K562 (cell line): ENCODE data around the gene PLEKHM3. TPM values are rescaled to one million over a fixed set of nuclear protein-coding genes. Genes with fewer than 3 reads are reported as not detected.

Experiments
- ATAC-seq: fragments of 200-7000 bp; cut with Tn5 transposase; 3 replicates; pipeline ENCODE4 v1.9.1; 2020; ENCODE audit warnings: moderate library complexity
- BruUV-seq: library from RNA; stranded (reverse); fragments of 400-500 nt; replicated peaks from 2 replicates; lab custom pipeline; 2021; lab: Mats Ljungman, UMichigan
- CTCF ChIA-PET: fragments of 300-600 bp; formaldehyde crosslinking; extraction: SDS; loops from one replicate; lab custom pipeline; 2021; ENCODE audit warnings: low intra/inter-chr PET ratio; lab: Yijun Ruan, JAX
- POLR2A ChIA-PET: fragments of 300-600, 350-650 bp; sonication (Branson Sonifier 250); formaldehyde crosslinking; extraction: SDS; loops from one replicate; lab custom pipeline; 2021; ENCODE audit warnings: antibody characterized with exemption, inconsistent platforms; lab: Yijun Ruan, JAX
- DNase-seq, 4 experiments: peaks; one replicate each; pipeline versions ENCODE4 v3.0.0 to v3.0.0-alpha.2; 2011 to 2018; ENCODE audit warnings: low spot score in 3 of 4, mixed read lengths in 3 of 4; ENCODE audit errors: extremely low read depth in 1 of 4
- FAIRE-seq: peaks from 2 replicates; lab custom pipeline; 2011; peaks lifted over from hg19 to GRCh38; lab: Jason Lieb, UNC
- H2AFZ ChIP-seq: 2 replicates; pipeline ENCODE4 v1.6.0; 2011; ENCODE audit warnings: low read depth, low read length, control low read depth, inconsistent platforms
- H3K27ac ChIP-seq: fragments of 200-600 bp; 3 replicates; pipeline ENCODE4 v1.8.0; 2011; ENCODE audit warnings: low read depth, mild to moderate bottlenecking, control low read depth, inconsistent platforms, low read length, moderate library complexity, mixed read lengths; ENCODE audit errors: extremely low read depth
- H3K27me3 ChIP-seq, 2 experiments: fragments of 300-600 bp in 1 of 2; 2 replicates in 1 of 2; 3 replicates in 1 of 2; pipeline versions ENCODE4 v1.6.0 to v1.8.0; 2011; ENCODE audit warnings: inconsistent platforms in 2 of 2, low read length in 2 of 2, mild to moderate bottlenecking in 1 of 2, mixed read lengths in 1 of 2, moderate library complexity in 1 of 2; ENCODE audit not compliant: control insufficient read depth in 2 of 2, insufficient read depth in 2 of 2
- H3K36me3 ChIP-seq: fragments of 300-600 bp; 3 replicates; pipeline ENCODE4 v1.8.0; 2011; ENCODE audit warnings: mild to moderate bottlenecking, low read length, inconsistent platforms; ENCODE audit not compliant: control insufficient read depth, insufficient read depth
- H3K4me1 ChIP-seq, 2 experiments: fragments of 200-600 bp in 1 of 2; replicated peaks in 1 of 2; 2 replicates in 1 of 2; 3 replicates in 1 of 2; pipeline versions ENCODE4 v1.5.1 to v1.8.0; 2011; ENCODE audit warnings: inconsistent platforms in 2 of 2, low read length in 2 of 2, mild to moderate bottlenecking in 1 of 2, mixed read lengths in 1 of 2, moderate library complexity in 1 of 2; ENCODE audit not compliant: control insufficient read depth in 2 of 2, insufficient read depth in 2 of 2
- H3K4me2 ChIP-seq: 2 replicates; pipeline ENCODE4 v1.6.1; 2011; ENCODE audit warnings: low read length, control low read depth, inconsistent platforms, mixed read lengths; ENCODE audit not compliant: insufficient read depth
- H3K4me3 ChIP-seq: fragments of 200-600 bp; sonication (generic), shearing (Covaris generic); 2 replicates; pipeline ENCODE4 v1.5.1; 2016; ENCODE audit warnings: control low read depth, inconsistent platforms
- H3K79me2 ChIP-seq: fragments of 200-600 bp; 3 replicates; pipeline ENCODE4 v1.8.0; 2011; ENCODE audit warnings: low read length, inconsistent platforms; ENCODE audit not compliant: control insufficient read depth, insufficient read depth
- H3K9ac ChIP-seq, 2 experiments: 2 replicates each; pipeline versions ENCODE4 v1.6.0 to v1.6.1; 2011; ENCODE audit warnings: low read depth in 2 of 2, low read length in 2 of 2, control low read depth in 1 of 2, inconsistent platforms in 1 of 2, mild to moderate bottlenecking in 1 of 2, mixed read lengths in 1 of 2; ENCODE audit not compliant: insufficient read depth in 1 of 2
- H3K9me1 ChIP-seq: one replicate; pipeline ENCODE4 v1.6.0; 2011; ENCODE audit warnings: inconsistent platforms, mild to moderate bottlenecking, low read length, moderate library complexity; ENCODE audit not compliant: control insufficient read depth, insufficient read depth
- H3K9me3 ChIP-seq: replicated peaks from 2 replicates; pipeline ENCODE4 v1.5.1; 2011; ENCODE audit warnings: low read depth, low read length, inconsistent platforms; ENCODE audit not compliant: control insufficient read depth, insufficient read depth
- H4K20me1 ChIP-seq: replicated peaks from 2 replicates; pipeline ENCODE4 v1.6.1; 2011; ENCODE audit warnings: low read length, inconsistent platforms, mixed read lengths; ENCODE audit not compliant: control insufficient read depth, insufficient read depth
- CC2D1A ChIP-seq: fragments of 450-650 bp; IDR thresholded peaks from 2 replicates; pipeline ENCODE4 v1.6.1; 2017; ENCODE audit warnings: mild to moderate bottlenecking
- HLTF ChIP-seq: fragments of 450-650 bp; IDR thresholded peaks from 2 replicates; pipeline ENCODE4 v1.6.1; 2016
- NFIX ChIP-seq: fragments of 250-450 bp; sonication (Bioruptor Pico); IDR thresholded peaks from 2 replicates; pipeline ENCODE4 v1.4.0; 2020; ENCODE audit warnings: low read depth, mild to moderate bottlenecking, moderate library complexity
- TFE3 ChIP-seq: fragments of 450-650 bp; formaldehyde crosslinking; IDR thresholded peaks from 2 replicates; pipeline ENCODE4 v1.4.0; 2020; ENCODE audit warnings: mild to moderate bottlenecking, mixed read lengths
- TRIM28 ChIP-seq: fragments of 450-650 bp; IDR thresholded peaks from 2 replicates; pipeline ENCODE4 v1.6.1; 2017
- ZNF431 ChIP-seq: sonication (generic); formaldehyde crosslinking; IDR thresholded peaks from 2 replicates; pipeline ENCODE4 v1.8.0; 2022; ENCODE audit warnings: mild to moderate bottlenecking, missing genetic modification reagents
- in situ Hi-C: fragments of 300-500 bp; cut with MboI; formaldehyde crosslinking; loops from 4 replicates; pipeline ENCODE4 v1.15.0; 2018; ENCODE audit warnings: inconsistent platforms, mixed read lengths
- intact Hi-C: fragments of 100-400 bp; cut with micrococcal nuclease; formaldehyde crosslinking; loops from 2 replicates; pipeline ENCODE4 v1.14.2; 2022
- polyA plus RNA-seq, 8 experiments: library from polyadenylated mRNA; depleted of rRNA in 4 of 8; stranded (reverse) in 5 of 8; unstranded in 3 of 8; fragments of >200 nt; fragmentation: Nextera tagmentation in 2 of 8; fragmentation: Illumina TruSeq in 1 of 8; extraction: Ambion mirVana in 2 of 8; extraction: Trizol in 1 of 8; gene quantifications; 2 replicates each; pipeline versions ENCODE4 v1.2.1 to v1.2.3, GENCODE V29; 2011 to 2014; ENCODE audit warnings: inconsistent platforms in 1 of 8, missing spikeins in 1 of 8
- total RNA-seq, 7 experiments: library from RNA; depleted of rRNA in 6 of 7; stranded (reverse); fragments of >200 nt in 6 of 7; fragmentation: Illumina TruSeq in 2 of 7; extraction: Trizol in 2 of 7; gene quantifications; 2 replicates each; pipeline versions ENCODE4 v1.2.1 to v1.2.3, GENCODE V29; 2011 to 2021; ENCODE audit warnings: low replicate concordance in 1 of 7
- TF ChIP-seq, protein P1 (sequence below): conservative IDR thresholded peaks from 2 replicates; pipeline ENCODE4 v1.6.1; 2011; ENCODE audit warnings: low read depth, mild to moderate bottlenecking, low read length; ENCODE audit not compliant: control insufficient read depth
- TF ChIP-seq, protein P2 (sequence below): fragments of 250-450 bp; sonication (Bioruptor Pico); IDR thresholded peaks from 2 replicates; pipeline ENCODE4 v1.4.0; 2020; ENCODE audit warnings: mild to moderate bottlenecking, moderate library complexity
- TF ChIP-seq, protein P3 (sequence below): fragments of 250-450 bp; sonication (Bioruptor Pico); IDR thresholded peaks from 2 replicates; pipeline ENCODE4 v1.4.0; 2020
- TF ChIP-seq, protein P4 (sequence below): fragments of 450-650 bp; formaldehyde crosslinking; IDR thresholded peaks from 2 replicates; pipeline ENCODE4 v1.4.0; 2020; ENCODE audit warnings: mild to moderate bottlenecking, moderate library complexity

Gene PLEKHM3
- total and polyA plus RNA-seq, 9 of the 15 experiments (the other 6 are each of a cell fraction or from before 2014, with no cell fraction given): 0.24 to 1.6 (median 1.0) TPM

DNA sequence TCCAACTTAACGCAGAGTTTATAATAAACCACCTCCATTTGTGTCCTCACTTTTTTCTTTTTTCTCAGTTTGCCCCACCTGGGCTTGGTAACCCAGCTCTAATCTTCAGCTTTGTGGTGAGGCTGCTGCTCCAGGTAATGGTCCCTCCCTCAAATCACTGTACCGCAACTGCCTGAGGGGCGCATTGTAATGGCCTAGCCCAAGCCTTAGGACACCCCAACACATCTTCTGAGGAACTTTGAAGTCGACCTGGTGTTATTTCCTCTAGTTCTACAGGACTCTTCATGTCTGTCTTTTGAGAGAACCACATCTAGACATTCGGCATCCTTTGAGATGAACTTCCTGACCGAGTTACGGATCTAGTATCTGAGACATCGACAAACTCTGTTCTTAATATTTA is 99.7 kb downstream of the PLEKHM3 start (continued):
- TF ChIP-seq TRIM28: no peak
- TF ChIP-seq, protein P1, sequence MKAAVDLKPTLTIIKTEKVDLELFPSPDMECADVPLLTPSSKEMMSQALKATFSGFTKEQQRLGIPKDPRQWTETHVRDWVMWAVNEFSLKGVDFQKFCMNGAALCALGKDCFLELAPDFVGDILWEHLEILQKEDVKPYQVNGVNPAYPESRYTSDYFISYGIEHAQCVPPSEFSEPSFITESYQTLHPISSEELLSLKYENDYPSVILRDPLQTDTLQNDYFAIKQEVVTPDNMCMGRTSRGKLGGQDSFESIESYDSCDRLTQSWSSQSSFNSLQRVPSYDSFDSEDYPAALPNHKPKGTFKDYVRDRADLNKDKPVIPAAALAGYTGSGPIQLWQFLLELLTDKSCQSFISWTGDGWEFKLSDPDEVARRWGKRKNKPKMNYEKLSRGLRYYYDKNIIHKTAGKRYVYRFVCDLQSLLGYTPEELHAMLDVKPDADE: no peak
- no peak for TF ChIP-seq NFIX (CRISPR knock-in tag)
- no peak for TF ChIP-seq TFE3 (CRISPR knock-in tag)
- TF ChIP-seq ZNF431 (CRISPR knock-in tag): no peak
- TF ChIP-seq CC2D1A: no peak
- TF ChIP-seq, protein P2, sequence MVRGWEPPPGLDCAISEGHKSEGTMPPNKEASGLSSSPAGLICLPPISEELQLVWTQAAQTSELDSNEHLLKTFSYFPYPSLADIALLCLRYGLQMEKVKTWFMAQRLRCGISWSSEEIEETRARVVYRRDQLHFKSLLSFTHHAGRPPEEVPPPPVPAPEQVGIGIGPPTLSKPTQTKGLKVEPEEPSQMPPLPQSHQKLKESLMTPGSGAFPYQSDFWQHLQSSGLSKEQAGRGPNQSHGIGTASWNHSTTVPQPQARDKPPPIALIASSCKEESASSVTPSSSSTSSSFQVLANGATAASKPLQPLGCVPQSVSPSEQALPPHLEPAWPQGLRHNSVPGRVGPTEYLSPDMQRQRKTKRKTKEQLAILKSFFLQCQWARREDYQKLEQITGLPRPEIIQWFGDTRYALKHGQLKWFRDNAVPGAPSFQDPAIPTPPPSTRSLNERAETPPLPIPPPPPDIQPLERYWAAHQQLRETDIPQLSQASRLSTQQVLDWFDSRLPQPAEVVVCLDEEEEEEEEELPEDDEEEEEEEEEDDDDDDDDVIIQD (CRISPR knock-in tag): no peak

DNA sequence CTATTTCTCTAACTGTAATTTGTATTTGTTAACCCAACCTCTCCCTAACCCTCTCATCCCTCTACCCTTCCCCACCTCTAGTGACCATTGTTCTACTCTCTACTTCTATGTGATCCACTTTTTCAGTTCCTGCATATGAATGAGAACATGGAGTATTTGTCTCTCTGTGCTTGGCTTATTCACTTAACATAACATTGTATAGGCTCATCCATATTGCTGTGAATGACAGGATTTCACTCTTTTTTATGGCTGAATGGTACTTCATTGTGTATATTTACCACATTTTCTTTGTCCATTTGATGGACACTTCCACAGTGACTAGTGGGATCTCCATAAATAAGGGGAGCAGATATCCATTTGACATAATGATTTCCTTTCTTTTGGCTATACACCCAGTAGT is 103.7 kb downstream of the PLEKHM3 start:
- Histone ChIP-seq H3K9ac (no peak overlapping the region), H3K79me2 (no peaks in the 10 kb centered on the region), H3K9me1 (no peaks in the 10 kb centered on the region), H3K27me3 (no peaks in the 10 kb centered on the region), H2AFZ (no peak overlapping the region), H3K4me1 (no peaks in the 10 kb centered on the region; a peak in 1 of 5 replicates), H3K27ac (no peak overlapping the region), H3K4me2 (no peak overlapping the region), H4K20me1 (no peaks in the 10 kb centered on the region), H3K4me3 (no peak overlapping the region), H3K36me3 (no peaks in the 10 kb centered on the region), H3K9me3 (no peaks in the 10 kb centered on the region)
- no peak for DNase-seq
- no peak for ATAC-seq
- CTCF ChIA-PET: no interaction called here
- no peak for FAIRE-seq
- intact Hi-C loops (no loop called here), in situ Hi-C loops (no loop called here)
- no TSS peak for BruUV-seq
- POLR2A ChIA-PET: no interaction called here
- TF ChIP-seq HLTF: no peak
- TF ChIP-seq, protein P3, sequence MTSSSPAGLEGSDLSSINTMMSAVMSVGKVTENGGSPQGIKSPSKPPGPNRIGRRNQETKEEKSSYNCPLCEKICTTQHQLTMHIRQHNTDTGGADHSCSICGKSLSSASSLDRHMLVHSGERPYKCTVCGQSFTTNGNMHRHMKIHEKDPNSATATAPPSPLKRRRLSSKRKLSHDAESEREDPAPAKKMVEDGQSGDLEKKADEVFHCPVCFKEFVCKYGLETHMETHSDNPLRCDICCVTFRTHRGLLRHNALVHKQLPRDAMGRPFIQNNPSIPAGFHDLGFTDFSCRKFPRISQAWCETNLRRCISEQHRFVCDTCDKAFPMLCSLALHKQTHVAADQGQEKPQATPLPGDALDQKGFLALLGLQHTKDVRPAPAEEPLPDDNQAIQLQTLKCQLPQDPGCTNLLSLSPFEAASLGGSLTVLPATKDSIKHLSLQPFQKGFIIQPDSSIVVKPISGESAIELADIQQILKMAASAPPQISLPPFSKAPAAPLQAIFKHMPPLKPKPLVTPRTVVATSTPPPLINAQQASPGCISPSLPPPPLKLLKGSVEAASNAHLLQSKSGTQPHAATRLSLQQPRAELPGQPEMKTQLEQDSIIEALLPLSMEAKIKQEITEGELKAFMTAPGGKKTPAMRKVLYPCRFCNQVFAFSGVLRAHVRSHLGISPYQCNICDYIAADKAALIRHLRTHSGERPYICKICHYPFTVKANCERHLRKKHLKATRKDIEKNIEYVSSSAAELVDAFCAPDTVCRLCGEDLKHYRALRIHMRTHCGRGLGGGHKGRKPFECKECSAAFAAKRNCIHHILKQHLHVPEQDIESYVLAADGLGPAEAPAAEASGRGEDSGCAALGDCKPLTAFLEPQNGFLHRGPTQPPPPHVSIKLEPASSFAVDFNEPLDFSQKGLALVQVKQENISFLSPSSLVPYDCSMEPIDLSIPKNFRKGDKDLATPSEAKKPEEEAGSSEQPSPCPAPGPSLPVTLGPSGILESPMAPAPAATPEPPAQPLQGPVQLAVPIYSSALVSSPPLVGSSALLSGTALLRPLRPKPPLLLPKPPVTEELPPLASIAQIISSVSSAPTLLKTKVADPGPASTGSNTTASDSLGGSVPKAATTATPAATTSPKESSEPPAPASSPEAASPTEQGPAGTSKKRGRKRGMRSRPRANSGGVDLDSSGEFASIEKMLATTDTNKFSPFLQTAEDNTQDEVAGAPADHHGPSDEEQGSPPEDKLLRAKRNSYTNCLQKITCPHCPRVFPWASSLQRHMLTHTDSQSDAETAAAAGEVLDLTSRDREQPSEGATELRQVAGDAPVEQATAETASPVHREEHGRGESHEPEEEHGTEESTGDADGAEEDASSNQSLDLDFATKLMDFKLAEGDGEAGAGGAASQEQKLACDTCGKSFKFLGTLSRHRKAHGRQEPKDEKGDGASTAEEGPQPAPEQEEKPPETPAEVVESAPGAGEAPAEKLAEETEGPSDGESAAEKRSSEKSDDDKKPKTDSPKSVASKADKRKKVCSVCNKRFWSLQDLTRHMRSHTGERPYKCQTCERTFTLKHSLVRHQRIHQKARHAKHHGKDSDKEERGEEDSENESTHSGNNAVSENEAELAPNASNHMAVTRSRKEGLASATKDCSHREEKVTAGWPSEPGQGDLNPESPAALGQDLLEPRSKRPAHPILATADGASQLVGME (CRISPR knock-in tag): no peak
- TF ChIP-seq, protein P4, sequence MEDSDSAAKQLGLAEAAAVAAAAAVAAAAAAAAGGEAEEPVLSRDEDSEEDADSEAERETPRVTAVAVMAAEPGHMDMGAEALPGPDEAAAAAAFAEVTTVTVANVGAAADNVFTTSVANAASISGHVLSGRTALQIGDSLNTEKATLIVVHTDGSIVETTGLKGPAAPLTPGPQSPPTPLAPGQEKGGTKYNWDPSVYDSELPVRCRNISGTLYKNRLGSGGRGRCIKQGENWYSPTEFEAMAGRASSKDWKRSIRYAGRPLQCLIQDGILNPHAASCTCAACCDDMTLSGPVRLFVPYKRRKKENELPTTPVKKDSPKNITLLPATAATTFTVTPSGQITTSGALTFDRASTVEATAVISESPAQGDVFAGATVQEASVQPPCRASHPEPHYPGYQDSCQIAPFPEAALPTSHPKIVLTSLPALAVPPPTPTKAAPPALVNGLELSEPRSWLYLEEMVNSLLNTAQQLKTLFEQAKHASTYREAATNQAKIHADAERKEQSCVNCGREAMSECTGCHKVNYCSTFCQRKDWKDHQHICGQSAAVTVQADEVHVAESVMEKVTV (CRISPR knock-in tag): no peak
